Hypothalamus (tissue), 51 donors: ENCODE results near the gene OR14A16.

Experiments
- DNase-seq, 51 donors: peaks; one replicate each; lab custom pipeline; 2025; lab: John Stamatoyannopoulos, UW

Gene OR14A16

GRCh38 chr1:247769603-247770002, 54.3 kb downstream of the OR14A16 start:
- no peak for DNase-seq
